ENCODE results near the gene PAGE2B. TPM values are rescaled to one million over a fixed set of nuclear protein-coding genes. Genes with fewer than 3 reads are reported as not detected.
"Not testable (repeated sequence)": the region's sequence is repeated elsewhere in the genome, so short reads cannot be mapped to it uniquely, and the experiment has no call there.

The PAGE2B gene
- total and polyA plus RNA-seq, 3 donors from 2014 or later: 33.9 to 86.8 (median 50.8) TPM

DNA sequence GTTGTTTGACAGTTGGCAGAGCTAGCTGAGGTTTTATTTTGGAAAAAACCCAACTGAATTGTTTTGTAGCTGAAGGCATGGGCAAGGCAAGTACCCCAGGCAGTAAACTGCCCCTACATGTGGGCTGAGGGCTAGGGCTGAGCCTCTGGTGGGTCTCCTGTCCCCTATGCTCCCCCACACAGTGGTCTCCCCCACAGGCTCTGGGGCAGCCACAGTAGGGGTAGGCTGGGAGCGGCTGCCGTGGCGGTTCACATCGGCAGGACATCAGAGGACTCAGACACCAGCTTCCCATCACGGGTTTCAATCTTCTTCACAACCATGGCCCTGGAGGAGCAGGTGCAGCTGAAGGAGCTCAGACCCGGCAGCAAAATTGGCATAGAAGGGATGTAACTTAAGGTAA lies 33.3 kb upstream of the PAGE2B start:
- TF ChIP-seq, protein P1, sequence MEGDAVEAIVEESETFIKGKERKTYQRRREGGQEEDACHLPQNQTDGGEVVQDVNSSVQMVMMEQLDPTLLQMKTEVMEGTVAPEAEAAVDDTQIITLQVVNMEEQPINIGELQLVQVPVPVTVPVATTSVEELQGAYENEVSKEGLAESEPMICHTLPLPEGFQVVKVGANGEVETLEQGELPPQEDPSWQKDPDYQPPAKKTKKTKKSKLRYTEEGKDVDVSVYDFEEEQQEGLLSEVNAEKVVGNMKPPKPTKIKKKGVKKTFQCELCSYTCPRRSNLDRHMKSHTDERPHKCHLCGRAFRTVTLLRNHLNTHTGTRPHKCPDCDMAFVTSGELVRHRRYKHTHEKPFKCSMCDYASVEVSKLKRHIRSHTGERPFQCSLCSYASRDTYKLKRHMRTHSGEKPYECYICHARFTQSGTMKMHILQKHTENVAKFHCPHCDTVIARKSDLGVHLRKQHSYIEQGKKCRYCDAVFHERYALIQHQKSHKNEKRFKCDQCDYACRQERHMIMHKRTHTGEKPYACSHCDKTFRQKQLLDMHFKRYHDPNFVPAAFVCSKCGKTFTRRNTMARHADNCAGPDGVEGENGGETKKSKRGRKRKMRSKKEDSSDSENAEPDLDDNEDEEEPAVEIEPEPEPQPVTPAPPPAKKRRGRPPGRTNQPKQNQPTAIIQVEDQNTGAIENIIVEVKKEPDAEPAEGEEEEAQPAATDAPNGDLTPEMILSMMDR (IDR thresholded peaks at IDR 0.05): no peak
- TF ChIP-seq POLR2A (IDR thresholded peaks at IDR 0.05): no peak
- 98 to 100% methylated on average over 1 to 6 of the region's 6 CpGs for WGBS, 2 donors
- intact Hi-C loops (cut with DNase I; ENCODE audit: low total_unique reads): no loop called here

GRCh38 chrX:55050599-55050998 lies 24.2 kb upstream of the PAGE2B start:
- H3K36me3 ChIP-seq (ENCODE audit: low read depth, missing control alignments); DNase-seq; H3K4me1 ChIP-seq; H3K4me3 ChIP-seq; intact Hi-C loops (cut with DNase I; ENCODE audit: low total_unique reads); H3K9me3 ChIP-seq; H3K27me3 ChIP-seq; H3K27ac ChIP-seq: not testable (repeated sequence)
- 83 to 90% methylated on average over 2 of the region's 2 CpGs for WGBS, 2 donors

More for the DNA sequence above, 33.3 kb upstream of the PAGE2B start:
- no peak for DNase-seq
- no peaks in the 10 kb centered on the region for H3K27me3 ChIP-seq
- no peak overlapping the region for H3K4me3 ChIP-seq
- no peaks in the 10 kb centered on the region for H3K36me3 ChIP-seq (ENCODE audit: low read depth, missing control alignments)
- H3K27ac ChIP-seq: no peak overlapping the region
- no peaks in the 10 kb centered on the region for H3K9me3 ChIP-seq
- no peaks in the 10 kb centered on the region for H3K4me1 ChIP-seq

DNA sequence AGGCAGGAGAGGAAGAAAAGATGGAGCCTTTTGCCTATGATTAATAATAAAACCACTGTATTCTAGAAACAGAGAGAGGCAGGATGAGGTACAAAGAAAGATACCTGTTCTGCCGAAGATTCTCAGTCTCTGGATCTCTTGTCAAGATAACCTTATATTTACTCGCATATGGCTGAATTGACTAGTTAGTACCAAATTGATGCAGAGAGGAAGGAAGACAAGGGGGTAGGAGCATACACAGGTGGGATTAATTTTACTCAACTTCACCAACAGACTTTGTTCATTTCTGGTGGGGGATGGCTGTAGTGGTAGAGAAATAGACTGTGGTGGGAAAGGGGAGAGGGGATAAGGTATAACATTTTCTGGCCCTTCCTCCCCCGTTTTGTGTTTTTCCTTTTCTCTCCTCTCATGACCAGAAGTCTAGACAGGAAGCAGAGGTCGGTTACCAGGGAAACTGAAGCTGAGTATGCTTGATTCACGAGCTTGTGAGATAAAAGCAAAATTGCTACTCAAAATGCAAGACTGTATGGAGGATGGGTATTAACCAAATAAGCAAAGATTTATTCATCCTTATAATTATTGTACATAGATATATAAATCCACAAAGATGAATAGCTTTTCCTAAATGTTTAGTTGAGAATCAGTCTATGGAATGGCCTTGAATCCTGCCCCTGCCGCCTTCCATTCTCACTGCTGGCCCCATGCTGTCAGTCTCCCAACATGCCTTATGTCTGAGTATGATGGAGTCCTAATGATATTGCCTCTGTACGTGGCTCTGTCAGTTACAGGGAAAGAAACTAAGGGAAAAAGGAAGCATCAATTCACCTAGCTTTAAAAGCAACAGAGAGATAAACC lies 17.8 kb upstream of the PAGE2B start:
- Histone ChIP-seq H3K36me3 (ENCODE audit: low read depth, missing control alignments) (no peaks in the 10 kb centered on the region), H3K9me3 (no peaks in the 10 kb centered on the region), H3K4me1 (no peaks in the 10 kb centered on the region), H3K27me3 (no peaks in the 10 kb centered on the region), H3K4me3 (no peak overlapping the region), H3K27ac (no peak overlapping the region)
- TF ChIP-seq, protein P1 (IDR thresholded peaks at IDR 0.05): no peak
- TF ChIP-seq POLR2A (IDR thresholded peaks at IDR 0.05): no peak
- intact Hi-C loops (cut with DNase I; ENCODE audit: low total_unique reads): no loop called here
- DNase-seq: no peak
- WGBS, 2 donors: 32 to 35% methylated on average over 7 of the region's 7 CpGs

- DNase-seq: peak; percentile 25
- Histone ChIP-seq H3K27ac (no peak overlapping the region), H3K4me1 (no peaks in the 10 kb centered on the region), H3K36me3 (ENCODE audit: low read depth, missing control alignments) (no peaks in the 10 kb centered on the region), H3K4me3 (no peak overlapping the region), H3K9me3 (no peaks in the 10 kb centered on the region), H3K27me3 (no peaks in the 10 kb centered on the region)
- 32 to 33% methylated on average over 5 of the region's 5 CpGs for WGBS, 2 donors
- TF ChIP-seq POLR2A (IDR thresholded peaks at IDR 0.05): no peak
- TF ChIP-seq, protein P1 (IDR thresholded peaks at IDR 0.05): peak; percentile 22 to 55 (median 47)
- intact Hi-C loops (cut with DNase I; ENCODE audit: low total_unique reads): no loop called here
These were observed 17.1 kb upstream of the PAGE2B start for GRCh38 chrX:55057675-55058249.

DNA sequence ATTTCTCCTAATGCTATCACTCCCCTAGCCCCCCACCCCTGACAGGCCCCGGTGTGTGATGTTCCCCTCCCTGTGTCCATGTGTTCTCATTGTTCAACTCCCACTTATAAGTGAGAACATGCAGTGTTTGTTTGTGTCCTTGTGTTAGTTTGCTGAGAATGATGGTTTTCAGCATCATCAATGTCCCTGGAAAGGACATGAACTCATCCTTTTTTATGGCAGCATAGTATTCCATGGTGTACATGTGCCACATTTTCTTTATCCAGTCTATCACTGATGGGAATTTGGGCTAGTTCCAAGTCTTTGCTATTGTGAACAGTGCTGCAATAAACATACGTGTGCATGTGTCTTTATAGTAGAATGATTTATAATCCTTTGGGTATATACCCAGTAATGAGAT lies 7.7 kb upstream of the PAGE2B start:
- H3K4me3 ChIP-seq; DNase-seq; H3K4me1 ChIP-seq; H3K36me3 ChIP-seq (ENCODE audit: low read depth, missing control alignments); H3K27me3 ChIP-seq; H3K9me3 ChIP-seq; intact Hi-C loops (cut with DNase I; ENCODE audit: low total_unique reads); H3K27ac ChIP-seq: not testable (repeated sequence)
- 85 to 93% methylated on average over 2 of the region's 2 CpGs for WGBS, 2 donors
